ES-I3 (cell line): ENCODE results near the gene ADGRD1.

ENCODE experiments used
- H3K36me3 ChIP-seq: 2 replicates; pipeline ENCODE4 v1.6.1; 2013; ENCODE audit warnings: mild to moderate bottlenecking, low read length, control low read depth, moderate library complexity; ENCODE audit not compliant: insufficient read depth
- H3K4me1 ChIP-seq: 2 replicates; pipeline ENCODE4 v1.6.1; 2013; ENCODE audit warnings: mild to moderate bottlenecking, control low read depth, low read length; ENCODE audit not compliant: insufficient read depth
- H3K9ac ChIP-seq: 2 replicates; pipeline ENCODE4 v1.6.1; 2013; ENCODE audit warnings: low read depth, mild to moderate bottlenecking, low read length, moderate library complexity
- H3K9me3 ChIP-seq: 2 replicates; pipeline ENCODE4 v1.6.1; 2013; ENCODE audit warnings: mild to moderate bottlenecking, low read length, moderate library complexity; ENCODE audit not compliant: control insufficient read depth, insufficient read depth

Gene ADGRD1

GRCh38 chr12:131007031-131007739 lies 53.5 kb downstream of the ADGRD1 start:
- no peaks in the 10 kb centered on the region for H3K36me3 ChIP-seq
- H3K9me3 ChIP-seq, result no peaks in the 10 kb centered on the region
- H3K9ac ChIP-seq, result no peak overlapping the region
- no peaks in the 10 kb centered on the region for H3K4me1 ChIP-seq

DNA sequence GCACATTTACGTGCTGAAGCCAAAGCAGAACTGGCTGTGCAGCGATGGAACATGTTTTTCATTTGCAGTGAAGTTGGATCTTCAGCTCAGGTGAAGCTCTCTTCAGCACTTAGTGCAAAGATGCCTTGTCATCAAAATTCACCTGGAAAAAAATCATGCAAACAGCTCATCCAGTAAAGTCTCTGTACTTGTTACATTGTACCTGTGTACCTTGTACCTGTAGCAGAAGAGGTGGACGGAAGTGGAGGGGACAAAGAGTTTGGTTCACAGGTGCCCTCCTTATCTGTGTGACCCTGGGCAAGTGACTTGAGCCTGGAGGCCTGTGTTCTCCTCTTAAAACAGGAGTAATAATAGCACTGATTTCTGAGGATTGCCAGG lies 54.0 kb downstream of the ADGRD1 start:
- Histone ChIP-seq H3K36me3 (no peaks in the 10 kb centered on the region), H3K4me1 (no peaks in the 10 kb centered on the region), H3K9ac (no peak overlapping the region), H3K9me3 (no peaks in the 10 kb centered on the region)

DNA sequence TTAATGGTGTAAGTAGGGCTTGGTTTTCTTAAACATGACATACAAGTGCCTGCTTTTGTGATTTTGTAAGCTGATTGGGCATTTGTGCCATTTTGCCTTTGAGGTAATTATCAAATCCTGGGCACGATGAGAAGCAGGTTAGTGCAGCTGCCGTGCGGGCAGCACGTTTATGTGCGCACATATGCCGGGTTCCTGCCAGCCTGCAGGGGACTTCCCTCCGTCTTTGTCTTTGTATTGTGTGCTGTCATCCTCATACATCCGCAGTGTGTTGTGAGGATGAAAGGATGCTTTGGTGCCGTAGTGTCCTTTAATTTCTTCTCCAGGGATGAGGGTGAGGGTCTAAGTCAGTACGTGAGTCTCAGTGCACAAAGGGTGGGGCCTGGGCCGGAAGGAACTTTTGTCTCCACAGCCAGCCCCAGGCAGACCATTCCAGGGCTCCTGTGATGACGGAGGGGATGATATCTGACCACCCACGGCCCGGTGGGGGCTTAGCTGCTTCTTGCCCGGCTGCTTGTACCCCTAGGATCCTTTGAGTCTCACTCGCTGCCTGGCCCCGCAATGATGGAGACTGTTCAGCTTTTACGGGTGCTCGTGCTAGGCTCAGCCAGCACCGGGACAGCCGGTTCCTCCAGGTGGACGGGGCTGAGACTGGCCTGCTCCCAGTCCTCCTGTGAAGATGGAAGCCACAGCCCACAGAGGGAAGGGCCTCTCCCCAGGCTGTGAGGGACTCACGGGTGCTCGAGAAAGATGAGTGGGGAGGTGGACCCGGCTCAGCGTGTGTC lies 54.6 kb downstream of the ADGRD1 start:
- Histone ChIP-seq H3K9me3 (no peaks in the 10 kb centered on the region), H3K4me1 (no peaks in the 10 kb centered on the region), H3K9ac (no peak overlapping the region), H3K36me3 (no peaks in the 10 kb centered on the region)

DNA sequence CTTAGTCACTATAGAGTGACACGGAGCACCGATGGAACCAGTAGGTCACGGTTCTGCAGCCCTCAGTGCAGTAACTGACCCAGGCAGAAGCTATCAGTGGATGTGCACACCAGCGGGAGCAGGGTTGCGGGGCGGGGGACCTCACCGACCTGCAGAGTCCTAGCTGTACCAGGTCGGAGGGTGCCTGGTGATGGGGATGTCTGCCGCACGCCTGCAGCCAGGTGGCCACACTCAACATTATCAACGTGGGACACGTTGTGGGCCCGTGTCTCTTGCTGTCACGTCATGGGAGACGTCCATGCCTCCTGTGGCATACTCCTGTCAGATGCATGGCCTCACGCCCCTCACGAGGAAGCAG lies 55.2 kb downstream of the ADGRD1 start:
- Histone ChIP-seq H3K4me1 (no peaks in the 10 kb centered on the region), H3K9me3 (no peaks in the 10 kb centered on the region), H3K36me3 (no peaks in the 10 kb centered on the region), H3K9ac (no peak overlapping the region)

DNA sequence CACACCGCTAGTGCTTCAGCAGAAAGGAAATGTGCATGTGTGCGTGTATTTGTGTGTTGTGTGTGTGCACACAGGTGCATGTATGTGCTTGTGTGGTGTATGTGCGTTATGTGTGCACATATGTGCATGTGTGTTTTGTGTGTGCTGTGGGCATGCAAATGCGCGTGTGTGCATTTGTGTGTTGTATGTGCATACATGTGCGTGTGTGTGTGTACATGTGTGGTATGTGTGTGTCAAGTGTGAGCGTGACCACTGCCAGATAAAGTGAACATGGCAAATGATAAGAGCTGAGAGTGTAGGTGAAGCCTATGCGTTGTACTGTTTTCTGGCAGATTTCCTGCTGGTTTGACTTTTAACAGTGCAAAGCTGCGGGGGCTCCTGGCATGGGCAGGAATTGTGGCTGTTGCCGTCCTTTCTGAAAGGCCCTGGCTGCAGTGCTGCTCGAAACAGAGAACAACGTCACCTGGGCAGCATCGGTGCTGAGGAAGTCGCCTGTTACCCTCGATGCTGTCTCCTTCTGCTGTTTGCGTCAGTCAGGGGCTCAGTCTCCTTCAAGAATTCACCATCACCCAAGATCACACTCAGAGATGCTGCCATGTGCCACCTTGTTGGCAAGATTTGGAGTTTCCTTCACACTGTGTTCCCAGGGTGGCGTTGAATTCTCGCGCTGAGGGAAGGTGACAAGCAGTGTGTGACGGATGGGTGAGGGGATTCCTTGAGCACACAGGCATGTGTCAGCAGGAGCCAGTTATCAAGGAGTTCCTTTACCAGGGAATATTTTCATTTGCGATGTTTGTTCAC lies 56.1 kb downstream of the ADGRD1 start:
- H3K36me3 ChIP-seq, result no peaks in the 10 kb centered on the region
- no peaks in the 10 kb centered on the region for H3K9me3 ChIP-seq
- H3K9ac ChIP-seq, result no peak overlapping the region
- no peaks in the 10 kb centered on the region for H3K4me1 ChIP-seq

GRCh38 chr12:131010396-131011131 lies 56.9 kb downstream of the ADGRD1 start:
- Histone ChIP-seq H3K9me3 (no peaks in the 10 kb centered on the region), H3K4me1 (no peaks in the 10 kb centered on the region), H3K9ac (no peak overlapping the region)

GRCh38 chr12:131011165-131012079 lies 57.7 kb downstream of the ADGRD1 start:
- H3K4me1 ChIP-seq, result no peaks in the 10 kb centered on the region
- H3K9me3 ChIP-seq, result no peaks in the 10 kb centered on the region
- H3K9ac ChIP-seq, result no peak overlapping the region
- no peaks in the 10 kb centered on the region for H3K36me3 ChIP-seq

More at GRCh38 chr12:131010396-131011131, 56.9 kb downstream of the ADGRD1 start:
- no peaks in the 10 kb centered on the region for H3K36me3 ChIP-seq

DNA sequence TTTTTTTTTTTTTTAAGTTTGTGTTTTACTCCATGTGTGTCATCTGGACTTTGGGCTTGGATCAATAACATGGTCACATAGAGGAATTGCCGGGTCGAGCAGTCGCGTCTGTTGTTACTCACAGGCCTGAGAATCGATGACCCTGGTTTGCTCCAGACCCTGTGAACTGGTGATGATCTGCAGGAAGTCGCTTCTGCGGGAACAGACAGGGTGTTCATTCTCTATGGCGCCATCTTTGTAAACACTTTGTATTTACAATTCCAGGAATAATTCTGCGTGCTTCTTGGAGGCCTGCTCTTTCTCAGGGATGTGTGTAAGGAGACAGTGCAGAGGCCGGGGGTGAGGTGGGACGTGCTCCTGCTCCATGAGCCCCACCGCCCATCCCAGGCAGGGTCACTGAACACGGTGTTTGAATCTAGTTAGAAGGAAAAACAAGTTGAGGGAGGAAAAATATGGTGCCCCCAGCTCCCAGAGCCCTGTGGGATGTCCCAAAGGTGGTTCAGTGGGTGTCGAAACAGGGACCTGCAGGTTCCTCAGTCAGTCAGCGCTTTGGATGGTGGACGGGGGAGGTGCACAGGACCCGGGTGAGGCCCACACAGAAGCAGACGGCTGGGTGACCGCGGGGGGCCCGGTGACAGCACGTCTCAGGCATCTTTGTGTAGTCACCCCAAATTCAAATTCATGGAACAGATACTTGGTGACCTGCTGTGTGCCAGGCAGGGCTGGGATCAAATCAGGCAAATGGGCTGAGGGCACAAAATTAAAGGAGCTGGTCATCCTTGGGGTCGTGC lies 58.8 kb downstream of the ADGRD1 start:
- Histone ChIP-seq H3K4me1 (no peaks in the 10 kb centered on the region), H3K9me3 (no peaks in the 10 kb centered on the region), H3K9ac (no peak overlapping the region), H3K36me3 (no peaks in the 10 kb centered on the region)

DNA sequence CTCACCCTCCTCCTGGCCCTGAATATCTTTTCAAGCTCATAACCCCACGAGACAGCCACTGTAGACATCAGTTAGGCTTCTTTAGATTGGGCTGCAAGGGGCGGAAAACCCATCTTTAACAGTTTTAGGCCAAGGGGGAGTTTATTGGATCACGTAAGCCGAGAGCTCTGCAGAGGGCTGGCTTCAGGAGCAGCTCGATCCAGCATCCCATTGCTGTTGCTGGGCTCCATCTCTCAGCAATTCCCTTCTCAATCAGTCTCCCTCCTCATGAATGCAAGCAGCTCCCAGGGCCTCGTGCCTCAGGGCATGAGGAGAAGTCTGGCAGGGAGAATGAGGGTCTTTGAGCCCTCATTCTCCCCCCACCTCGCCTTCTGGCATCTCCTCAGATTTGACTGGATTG lies 59.4 kb downstream of the ADGRD1 start:
- Histone ChIP-seq H3K4me1 (no peaks in the 10 kb centered on the region), H3K36me3 (no peaks in the 10 kb centered on the region), H3K9me3 (no peaks in the 10 kb centered on the region), H3K9ac (no peak overlapping the region)

DNA sequence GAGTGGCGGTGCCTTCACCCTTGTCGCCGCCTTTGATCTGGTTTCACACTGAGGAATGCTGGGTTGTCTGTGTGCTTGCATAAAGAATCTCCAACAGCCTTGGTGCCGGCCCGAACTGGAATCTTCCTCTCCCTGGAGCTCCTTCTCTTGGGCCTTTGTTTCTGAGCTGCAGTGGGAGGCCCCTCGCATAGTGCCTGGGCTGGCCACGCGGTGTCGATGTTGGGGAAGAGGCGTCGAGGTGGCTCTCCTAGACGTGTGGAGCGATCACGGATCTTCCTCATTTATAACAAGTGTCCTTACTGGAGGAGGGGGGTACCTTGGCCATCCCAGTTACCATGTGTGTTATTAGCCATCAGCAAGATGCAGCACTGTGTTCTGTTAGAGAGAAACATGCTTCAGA lies 60.6 kb downstream of the ADGRD1 start:
- no peaks in the 10 kb centered on the region for H3K4me1 ChIP-seq
- no peaks in the 10 kb centered on the region for H3K36me3 ChIP-seq

DNA sequence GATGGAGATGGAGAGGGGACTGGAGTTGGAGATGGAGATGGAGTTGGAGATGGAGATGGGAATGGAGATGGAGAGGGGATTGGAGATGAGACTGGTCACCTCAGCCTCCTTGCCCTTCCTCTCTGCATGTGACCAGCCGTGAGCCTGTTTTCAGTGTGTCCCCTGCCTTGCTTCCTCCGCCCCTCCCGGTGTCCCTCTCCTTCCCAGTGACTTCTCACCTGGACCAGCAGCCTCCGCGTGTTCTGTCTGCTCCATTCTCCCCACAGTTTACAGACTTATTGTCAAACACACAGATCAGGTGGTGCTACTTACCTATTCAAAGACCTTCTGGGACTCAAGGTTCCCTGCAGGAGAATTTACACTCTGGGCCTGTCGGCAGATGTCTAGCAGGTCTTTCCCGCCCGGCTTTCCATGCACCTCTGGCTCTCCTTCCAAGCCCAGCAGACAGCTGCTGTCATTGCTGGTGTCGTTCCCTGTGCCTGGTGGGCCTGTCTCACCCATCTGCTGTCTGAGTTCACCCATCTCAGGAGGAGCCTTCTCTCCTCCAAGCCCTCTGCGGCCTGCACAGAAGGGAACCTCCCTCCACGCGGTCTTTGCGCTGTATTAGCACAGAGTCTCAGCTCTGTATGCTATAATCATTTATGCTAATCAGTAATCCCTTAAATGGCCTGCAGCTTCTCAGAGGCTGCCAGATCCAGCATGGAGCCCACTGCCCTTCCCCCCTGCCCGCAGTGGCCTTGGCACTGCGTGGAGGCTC lies 62.1 kb downstream of the ADGRD1 start:
- Histone ChIP-seq H3K9ac (no peak overlapping the region), H3K36me3 (no peaks in the 10 kb centered on the region), H3K4me1 (no peaks in the 10 kb centered on the region), H3K9me3 (no peaks in the 10 kb centered on the region)

More for the DNA sequence above, 60.6 kb downstream of the ADGRD1 start:
- Histone ChIP-seq H3K9me3 (no peaks in the 10 kb centered on the region), H3K9ac (no peak overlapping the region)

GRCh38 chr12:131017477-131017991 lies 63.8 kb downstream of the ADGRD1 start:
- Histone ChIP-seq H3K4me1 (no peaks in the 10 kb centered on the region), H3K9ac (no peak overlapping the region), H3K9me3 (no peaks in the 10 kb centered on the region), H3K36me3 (no peaks in the 10 kb centered on the region)
